Brain microvascular endothelial cell (primary cell): Measurements from ENCODE around the gene RASL12.

Source experiments
- DNase-seq: peaks from one replicate; pipeline ENCODE4 v3.0.0-alpha.2; 2020
- H3K27ac ChIP-seq: fragments of 250-450 bp; sonication (Bioruptor Pico); 2 replicates; pipeline ENCODE4 v1.5.1; 2020; ENCODE audit warnings: mild to moderate bottlenecking, moderate library complexity
- H3K27me3 ChIP-seq: fragments of 250-450 bp; sonication (Bioruptor Pico); replicated peaks from 2 replicates; pipeline ENCODE4 v1.5.1; 2020; ENCODE audit warnings: mild to moderate bottlenecking
- H3K36me3 ChIP-seq: fragments of 250-450 bp; sonication (Bioruptor Pico); replicated peaks from 2 replicates; pipeline ENCODE4 v1.5.1; 2020; ENCODE audit warnings: mild to moderate bottlenecking
- H3K4me3 ChIP-seq: 2 replicates; pipeline ENCODE4 v1.5.1; 2011; ENCODE audit warnings: low read depth, mild to moderate bottlenecking, control low read depth, low read length, moderate library complexity
- in situ Hi-C: cut with HindIII; loops from 2 replicates; pipeline ENCODE4 v1.10.0; 2017; ENCODE audit warnings: low sequenced_read_pairs, low pct_ligation_motif_present
- TF ChIP-seq, protein P1 (sequence below): IDR thresholded peaks from 2 replicates; pipeline ENCODE4 v1.5.1; 2011; ENCODE audit warnings: low read depth, mild to moderate bottlenecking, moderate library complexity, low read length, control low read depth, inconsistent platforms; ENCODE audit errors: missing control alignments

Gene RASL12

DNA sequence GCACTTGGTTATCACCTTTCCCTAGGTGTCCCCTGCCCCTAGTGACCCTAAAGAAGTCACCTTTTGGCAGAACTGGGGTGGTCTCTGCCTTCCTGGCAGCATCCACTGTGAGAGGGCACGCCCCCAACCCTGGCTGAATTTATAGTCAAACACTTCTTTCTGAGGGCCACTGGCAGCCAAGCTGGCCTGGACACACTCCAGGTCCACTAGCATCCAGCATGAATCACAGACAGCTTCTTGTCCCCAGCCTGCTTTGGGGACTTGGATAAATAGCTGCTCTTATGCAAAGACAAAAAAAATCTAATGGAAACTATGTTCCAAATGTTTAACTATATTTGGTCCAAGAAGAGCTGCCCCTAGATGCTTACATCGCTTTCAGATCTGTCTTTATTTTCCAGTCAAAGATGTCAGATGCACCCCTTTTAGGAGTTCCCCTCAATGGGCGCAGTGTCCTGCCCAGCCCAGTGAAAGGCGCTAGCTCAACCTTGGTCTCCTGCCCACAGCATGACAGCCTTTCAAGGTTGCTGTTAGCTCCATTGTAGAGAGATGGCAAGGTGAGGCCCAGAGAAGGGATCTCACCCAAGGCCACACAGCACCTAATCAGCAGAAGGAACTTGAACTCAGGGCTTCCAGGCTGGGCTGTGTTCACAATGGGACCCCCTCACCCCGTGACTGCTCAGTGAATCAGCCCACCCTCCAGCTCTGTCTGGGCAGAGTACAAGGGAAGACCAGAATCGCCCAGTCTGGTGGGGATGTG is 7.0 kb downstream of the RASL12 start:
- H3K36me3 ChIP-seq = no peaks in the 10 kb centered on the region
- in situ Hi-C loops = no loop called here
- TF ChIP-seq, protein P1, sequence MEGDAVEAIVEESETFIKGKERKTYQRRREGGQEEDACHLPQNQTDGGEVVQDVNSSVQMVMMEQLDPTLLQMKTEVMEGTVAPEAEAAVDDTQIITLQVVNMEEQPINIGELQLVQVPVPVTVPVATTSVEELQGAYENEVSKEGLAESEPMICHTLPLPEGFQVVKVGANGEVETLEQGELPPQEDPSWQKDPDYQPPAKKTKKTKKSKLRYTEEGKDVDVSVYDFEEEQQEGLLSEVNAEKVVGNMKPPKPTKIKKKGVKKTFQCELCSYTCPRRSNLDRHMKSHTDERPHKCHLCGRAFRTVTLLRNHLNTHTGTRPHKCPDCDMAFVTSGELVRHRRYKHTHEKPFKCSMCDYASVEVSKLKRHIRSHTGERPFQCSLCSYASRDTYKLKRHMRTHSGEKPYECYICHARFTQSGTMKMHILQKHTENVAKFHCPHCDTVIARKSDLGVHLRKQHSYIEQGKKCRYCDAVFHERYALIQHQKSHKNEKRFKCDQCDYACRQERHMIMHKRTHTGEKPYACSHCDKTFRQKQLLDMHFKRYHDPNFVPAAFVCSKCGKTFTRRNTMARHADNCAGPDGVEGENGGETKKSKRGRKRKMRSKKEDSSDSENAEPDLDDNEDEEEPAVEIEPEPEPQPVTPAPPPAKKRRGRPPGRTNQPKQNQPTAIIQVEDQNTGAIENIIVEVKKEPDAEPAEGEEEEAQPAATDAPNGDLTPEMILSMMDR = no peak

DNA sequence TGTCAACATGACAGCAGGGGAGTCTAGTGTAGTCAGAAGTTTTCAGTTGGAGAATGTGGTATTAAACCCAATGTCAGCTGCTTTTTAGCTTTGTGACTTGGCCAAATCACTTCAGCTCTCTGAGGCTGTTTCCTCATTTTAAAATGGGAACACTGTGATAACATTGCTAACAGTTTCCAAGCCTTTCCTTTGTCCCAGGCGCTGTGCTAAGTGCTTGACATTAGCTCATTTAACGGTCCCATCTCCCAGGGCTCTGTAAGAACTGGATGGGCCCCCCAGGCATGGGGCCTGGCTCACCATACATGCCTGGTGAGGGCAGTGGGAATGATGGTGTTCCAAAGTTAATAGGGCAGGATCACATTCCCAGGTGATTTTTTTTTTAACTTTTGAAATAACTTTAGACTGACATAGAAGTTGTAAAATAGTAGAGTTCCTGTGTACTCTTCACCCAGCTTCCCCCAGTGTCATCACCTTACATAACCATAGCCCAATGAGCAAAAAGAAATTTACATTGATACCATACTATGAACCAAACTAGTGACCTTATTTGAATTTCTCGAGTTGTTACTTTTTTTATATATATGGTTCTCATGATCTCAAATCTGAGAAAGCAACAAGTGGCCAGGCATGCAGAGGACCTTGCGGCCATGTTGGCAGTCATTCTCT is 7.7 kb downstream of the RASL12 start:
- DNase-seq = no peak
- TF ChIP-seq, protein P1 = no peak
- Histone ChIP-seq H3K36me3 (no peaks in the 10 kb centered on the region), H3K27me3 (peaks cover 3% of the 10 kb centered on the region), H3K27ac (no peak overlapping the region), H3K4me3 (no peak overlapping the region)
- in situ Hi-C loops = no loop called here

More for the DNA sequence above, 7.0 kb downstream of the RASL12 start:
- peaks cover 5% of the 10 kb centered on the region for H3K27me3 ChIP-seq
- no peak overlapping the region for H3K4me3 ChIP-seq
- no peak for DNase-seq
- no peak overlapping the region for H3K27ac ChIP-seq

DNA sequence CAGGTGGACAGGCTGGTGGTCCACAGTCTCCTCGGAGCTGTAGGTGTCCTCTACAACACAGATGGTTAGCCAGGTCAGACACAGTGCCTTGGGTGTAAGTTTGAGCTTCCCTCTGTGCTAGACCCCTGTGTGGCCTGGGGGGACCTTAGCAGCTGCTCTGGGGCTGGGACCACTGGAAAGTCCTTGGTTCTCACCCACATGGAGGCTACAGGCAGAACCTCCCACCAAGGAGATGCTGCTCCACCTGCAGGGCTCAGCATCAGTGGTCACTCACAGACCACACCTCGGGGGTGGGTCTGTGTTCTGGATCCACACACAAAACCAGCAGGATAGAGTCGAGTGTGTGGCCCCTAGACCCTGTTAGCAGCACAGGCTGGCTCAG is 8.4 kb downstream of the RASL12 start:
- in situ Hi-C loops = no loop called here
- Histone ChIP-seq H3K27ac (no peak overlapping the region), H3K36me3 (no peaks in the 10 kb centered on the region), H3K4me3 (no peak overlapping the region), H3K27me3 (no peaks in the 10 kb centered on the region)
- DNase-seq = no peak
- TF ChIP-seq, protein P1 = no peak

DNA sequence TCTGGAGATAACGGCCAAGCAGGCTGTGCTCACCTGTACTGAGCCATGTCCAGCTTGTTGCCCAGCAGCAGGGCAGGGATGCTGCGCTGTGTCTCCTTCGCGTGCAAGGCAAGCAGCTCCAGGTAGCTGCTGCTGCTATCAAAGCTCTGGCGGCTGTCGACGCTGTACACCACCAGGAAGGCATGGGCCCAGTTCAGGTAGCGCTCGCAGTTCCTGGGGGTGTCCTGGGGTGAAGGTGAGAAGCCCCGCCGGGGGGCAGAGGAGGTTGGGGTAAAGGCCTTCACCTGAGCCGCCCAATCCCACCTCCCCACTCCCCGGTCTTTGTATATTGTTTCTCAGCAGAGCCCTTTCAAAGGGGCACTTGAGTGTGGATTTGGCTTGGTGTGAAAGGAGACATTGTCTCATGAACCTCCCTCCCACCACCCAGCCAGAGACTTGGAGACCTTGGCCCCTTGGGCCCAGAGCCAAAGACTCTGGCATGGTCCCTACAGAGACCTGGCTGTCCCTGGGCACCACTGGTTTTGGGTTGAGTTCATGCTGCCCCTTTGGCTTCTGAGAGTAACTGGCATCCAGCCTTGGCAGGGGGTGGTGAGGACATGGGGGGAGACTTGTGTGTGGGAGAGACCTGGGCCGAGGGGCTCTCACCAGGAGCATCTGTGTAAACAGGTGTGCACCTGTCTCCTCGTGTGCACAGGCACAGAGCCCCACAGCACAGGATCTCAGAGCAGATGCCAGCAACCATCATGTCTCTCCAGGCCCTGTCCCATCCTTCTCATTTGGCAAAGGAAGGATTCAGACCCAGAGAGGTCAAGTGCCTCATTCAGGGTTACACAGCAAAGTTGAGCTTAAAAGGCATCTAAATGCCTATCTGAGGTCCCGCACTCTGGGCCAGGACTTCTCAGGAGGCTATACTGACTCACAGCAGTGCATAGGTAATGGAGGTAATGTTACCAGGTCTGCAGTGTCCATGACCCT is 9.1 kb downstream of the RASL12 start:
- TF ChIP-seq, protein P1 = no peak
- Histone ChIP-seq H3K4me3 (no peak overlapping the region), H3K27ac (no peak overlapping the region), H3K36me3 (no peaks in the 10 kb centered on the region), H3K27me3 (no peaks in the 10 kb centered on the region)
- in situ Hi-C loops = no loop called here
- DNase-seq = no peak

DNA sequence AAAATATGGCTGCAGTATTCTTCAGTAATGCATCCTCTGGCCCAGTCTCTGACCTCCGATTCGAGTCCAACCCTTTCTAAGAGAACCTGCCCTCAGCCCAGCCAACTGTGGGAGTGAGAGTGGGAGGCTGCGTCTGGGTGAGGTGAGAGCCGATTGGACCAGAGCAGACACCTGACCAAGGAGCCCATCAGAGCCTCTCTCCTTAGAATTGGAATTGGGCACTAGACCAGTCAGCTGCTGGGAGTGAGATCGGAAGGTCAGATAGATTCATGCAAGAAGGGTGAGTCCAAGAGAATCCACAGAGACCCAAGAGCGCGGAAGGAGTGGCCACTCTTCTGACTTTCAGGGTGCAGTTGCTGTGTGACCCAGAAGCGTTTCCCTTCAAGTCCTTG is 10.2 kb downstream of the RASL12 start:
- Histone ChIP-seq H3K27ac (no peak overlapping the region), H3K4me3 (no peak overlapping the region), H3K36me3 (no peaks in the 10 kb centered on the region), H3K27me3 (no peaks in the 10 kb centered on the region)
- in situ Hi-C loops = no loop called here
- TF ChIP-seq, protein P1 = no peak
- no peak for DNase-seq
